GM18508 (cell line): ENCODE data around the gene RHOA.
A peak's percentile ranks its signal among the peaks of the same experiment; 100 is the strongest.

Source experiments
- ATAC-seq: cut with Tn5 transposase; IDR thresholded peaks from one replicate; pipeline ENCODE4 v1.9.1; 2021; ENCODE audit warnings: moderate number of reproducible peaks; ENCODE audit not compliant: insufficient read depth, unreplicated experiment

RHOA gene

GRCh38 chr3:49411968-49412631 is at the start of gene RHOA, which contains the start of gene TCTA:
Gene RHOA, minus strand, starts transcription at chr3:49411976. Its CDS starts 36,387 bp downstream, at chr3:49375589.
Gene TCTA, plus strand, starts transcription at chr3:49412423. Its CDS starts 4 bp downstream, at chr3:49412427.
- ATAC-seq, result peak; percentile 66

- no peak for ATAC-seq
Measured at GRCh38 chr3:49460956-49461355, 49.2 kb upstream of the RHOA start.

GRCh38 chr3:49460188-49460890 is 48.6 kb upstream of the RHOA start:
- ATAC-seq, result no peak

- ATAC-seq, result no peak
Measured at GRCh38 chr3:49456466-49456865, 44.7 kb upstream of the RHOA start.

GRCh38 chr3:49454898-49455681 is 43.3 kb upstream of the RHOA start:
- no peak for ATAC-seq

GRCh38 chr3:49454458-49454857 is 42.7 kb upstream of the RHOA start:
- no peak for ATAC-seq

GRCh38 chr3:49453621-49454020 is 41.8 kb upstream of the RHOA start:
- no peak for ATAC-seq

- no peak for ATAC-seq
Measured at GRCh38 chr3:49445391-49445790, 33.6 kb upstream of the RHOA start.

- no peak for ATAC-seq
Measured at GRCh38 chr3:49434731-49435130, 23.0 kb upstream of the RHOA start.

- no peak for ATAC-seq
Measured at GRCh38 chr3:49428752-49429080, 16.9 kb upstream of the RHOA start.

- ATAC-seq, result no peak
Measured at GRCh38 chr3:49427586-49427985, 15.8 kb upstream of the RHOA start.

GRCh38 chr3:49424816-49425215 is 13.0 kb upstream of the RHOA start:
- ATAC-seq, result no peak

GRCh38 chr3:49422379-49423248 is 10.8 kb upstream of the RHOA start, which contains the start of gene AMT:
Gene AMT, minus strand, starts transcription at chr3:49422473. Its CDS starts 23 bp downstream, at chr3:49422450.
- no peak for ATAC-seq

- no peak for ATAC-seq
Measured at GRCh38 chr3:49421890-49422378, 10.2 kb upstream of the RHOA start.

- no peak for ATAC-seq
Measured at GRCh38 chr3:49417516-49418120, 5.8 kb upstream of the RHOA start.

GRCh38 chr3:49416867-49417266 is 5.1 kb upstream of the RHOA start:
- no peak for ATAC-seq

- ATAC-seq, result no peak
Measured at GRCh38 chr3:49415931-49416601, 4.3 kb upstream of the RHOA start.

- ATAC-seq, result no peak
Measured at GRCh38 chr3:49414753-49415152, 3.0 kb upstream of the RHOA start.

GRCh38 chr3:49413338-49413734 is 1.6 kb upstream of the RHOA start:
- ATAC-seq, result no peak
